Measurements from ENCODE around the gene KCNQ1.

KCNQ1 gene

GRCh38 chr11:2818503-2818902 lies 373.7 kb downstream of the KCNQ1 start:
- TF ChIP-seq BACH2 (CRISPR knock-in tag; IDR thresholded peaks at IDR 0.05; ENCODE audit: borderline replicate concordance): no peak
- TF ChIP-seq SNAI2 (CRISPR knock-in tag; IDR thresholded peaks at IDR 0.05): no peak
- TF ChIP-seq OSR1 (CRISPR knock-in tag; IDR thresholded peaks at IDR 0.05): no peak
- TF ChIP-seq POU6F1 (CRISPR knock-in tag; IDR thresholded peaks at IDR 0.05; ENCODE audit: borderline replicate concordance, low read depth): no peak
- no peak for TF ChIP-seq RARB (CRISPR knock-in tag; IDR thresholded peaks at IDR 0.05)
- TF ChIP-seq CSRNP3 (CRISPR knock-in tag; IDR thresholded peaks at IDR 0.05): no peak
- no peak for TF ChIP-seq ISL1 (CRISPR knock-in tag; IDR thresholded peaks at IDR 0.05)
- TF ChIP-seq ZC3H10 (CRISPR knock-in tag; IDR thresholded peaks at IDR 0.05): no peak
- no peak for TF ChIP-seq ARNTL (CRISPR knock-in tag; IDR thresholded peaks at IDR 0.05; ENCODE audit: borderline replicate concordance, low read depth)
- no peak for TF ChIP-seq ESRRG (CRISPR knock-in tag; IDR thresholded peaks at IDR 0.05)
- TF ChIP-seq GLIS3 (CRISPR knock-in tag; IDR thresholded peaks at IDR 0.05): no peak
- TF ChIP-seq ZFP30 (CRISPR knock-in tag; IDR thresholded peaks at IDR 0.05): no peak
- TF ChIP-seq ZFP3 (CRISPR knock-in tag; IDR thresholded peaks at IDR 0.05): no peak
- no peak for TF ChIP-seq ZNF8 (CRISPR knock-in tag; IDR thresholded peaks at IDR 0.05)
- ATAC-seq: no peak

GRCh38 chr11:2819316-2819715 lies 374.5 kb downstream of the KCNQ1 start:
- TF ChIP-seq ZNF565 (CRISPR knock-in tag; conservative IDR thresholded peaks at IDR 0.05; ENCODE audit: low read depth) (no peak), PATZ1 (CRISPR knock-in tag; IDR thresholded peaks at IDR 0.05; ENCODE audit: borderline replicate concordance) (no peak), TSHZ2 (CRISPR knock-in tag; IDR thresholded peaks at IDR 0.05) (no peak), RARB (CRISPR knock-in tag; IDR thresholded peaks at IDR 0.05) (no peak), CSDC2 (CRISPR knock-in tag; IDR thresholded peaks at IDR 0.05) (no peak), ZNF70 (CRISPR knock-in tag; IDR thresholded peaks at IDR 0.05) (no peak), GLIS3 (CRISPR knock-in tag; IDR thresholded peaks at IDR 0.05) (no peak), ZFP30 (CRISPR knock-in tag; IDR thresholded peaks at IDR 0.05) (no peak), OSR1 (CRISPR knock-in tag; IDR thresholded peaks at IDR 0.05) (no peak), TOX (CRISPR knock-in tag; IDR thresholded peaks at IDR 0.05; ENCODE audit: borderline replicate concordance) (no peak), ARNTL (CRISPR knock-in tag; IDR thresholded peaks at IDR 0.05; ENCODE audit: borderline replicate concordance, low read depth) (no peak), ISL1 (CRISPR knock-in tag; IDR thresholded peaks at IDR 0.05) (no peak), ZC3H10 (CRISPR knock-in tag; IDR thresholded peaks at IDR 0.05) (no peak), ZNF8 (CRISPR knock-in tag; IDR thresholded peaks at IDR 0.05) (no peak), CSRNP3 (CRISPR knock-in tag; IDR thresholded peaks at IDR 0.05) (no peak), PPARA (CRISPR knock-in tag; IDR thresholded peaks at IDR 0.05; ENCODE audit: borderline replicate concordance) (no peak), ESRRG (CRISPR knock-in tag; IDR thresholded peaks at IDR 0.05) (no peak)
- no peak for ATAC-seq

GRCh38 chr11:2820976-2821375 lies 376.2 kb downstream of the KCNQ1 start:
- no peak for ATAC-seq
- TF ChIP-seq BACH2 (CRISPR knock-in tag; IDR thresholded peaks at IDR 0.05; ENCODE audit: borderline replicate concordance) (no peak), ZC3H10 (CRISPR knock-in tag; IDR thresholded peaks at IDR 0.05) (no peak), PATZ1 (CRISPR knock-in tag; IDR thresholded peaks at IDR 0.05; ENCODE audit: borderline replicate concordance) (no peak), POU6F1 (CRISPR knock-in tag; IDR thresholded peaks at IDR 0.05; ENCODE audit: borderline replicate concordance, low read depth) (no peak), ZNF8 (CRISPR knock-in tag; IDR thresholded peaks at IDR 0.05) (no peak), ZNF70 (CRISPR knock-in tag; IDR thresholded peaks at IDR 0.05) (no peak), SNAI2 (CRISPR knock-in tag; IDR thresholded peaks at IDR 0.05) (no peak), ESRRG (CRISPR knock-in tag; IDR thresholded peaks at IDR 0.05) (no peak), CSRNP3 (CRISPR knock-in tag; IDR thresholded peaks at IDR 0.05) (no peak)

Measured in SK-N-SH treated with all-trans-retinoic acid at 6 μM for 48 hours (cell line).